ENCODE data around the gene TBL1XR1.
"Not testable (repeated sequence)": the region's sequence is repeated elsewhere in the genome, so short reads cannot be mapped to it uniquely, and the experiment has no call there.

TBL1XR1 gene

GRCh38 chr3:177184602-177185001 lies 12.7 kb downstream of the TBL1XR1 start:
- not testable (repeated sequence) for DNase-seq (ENCODE audit: low read depth in 2 of 3, low spot score in 1 of 3)

GRCh38 chr3:177182352-177182751 lies 14.9 kb downstream of the TBL1XR1 start:
- no peak for DNase-seq (ENCODE audit: low read depth in 2 of 3, low spot score in 1 of 3)

- no peak for DNase-seq (ENCODE audit: low read depth in 2 of 3, low spot score in 1 of 3)
Observed at GRCh38 chr3:177181418-177181817, 15.9 kb downstream of the TBL1XR1 start.

GRCh38 chr3:177180506-177180905 lies 16.8 kb downstream of the TBL1XR1 start:
- no peak for DNase-seq (ENCODE audit: low read depth in 2 of 3, low spot score in 1 of 3)

GRCh38 chr3:177179281-177180067 lies 17.8 kb downstream of the TBL1XR1 start:
- no peak for DNase-seq (ENCODE audit: low read depth in 2 of 3, low spot score in 1 of 3)

GRCh38 chr3:177177749-177178221 lies 19.5 kb downstream of the TBL1XR1 start:
- DNase-seq (ENCODE audit: low read depth in 2 of 3, low spot score in 1 of 3): no peak

- DNase-seq (ENCODE audit: low read depth in 2 of 3, low spot score in 1 of 3): no peak
Observed at GRCh38 chr3:177174607-177175170, 22.6 kb downstream of the TBL1XR1 start.

- DNase-seq (ENCODE audit: low read depth in 2 of 3, low spot score in 1 of 3): no peak
Observed at GRCh38 chr3:177169936-177170722, 27.2 kb downstream of the TBL1XR1 start.

GRCh38 chr3:177168431-177168830 lies 28.9 kb downstream of the TBL1XR1 start:
- no peak for DNase-seq (ENCODE audit: low read depth in 2 of 3, low spot score in 1 of 3)

GRCh38 chr3:177162742-177163141 lies 34.5 kb downstream of the TBL1XR1 start:
- no peak for DNase-seq (ENCODE audit: low read depth in 2 of 3, low spot score in 1 of 3)

- DNase-seq (ENCODE audit: low read depth in 2 of 3, low spot score in 1 of 3): not testable (repeated sequence)
Observed at GRCh38 chr3:177161603-177162002, 35.7 kb downstream of the TBL1XR1 start.

- no peak for DNase-seq (ENCODE audit: low read depth in 2 of 3, low spot score in 1 of 3)
Observed at GRCh38 chr3:177158461-177158860, 38.8 kb downstream of the TBL1XR1 start.

GRCh38 chr3:177157492-177157891 lies 39.8 kb downstream of the TBL1XR1 start:
- DNase-seq (ENCODE audit: low read depth in 2 of 3, low spot score in 1 of 3): no peak

GRCh38 chr3:177154733-177155132 lies 42.5 kb downstream of the TBL1XR1 start:
- DNase-seq (ENCODE audit: low read depth in 2 of 3, low spot score in 1 of 3): no peak

GRCh38 chr3:177150970-177151627 lies 46.2 kb downstream of the TBL1XR1 start:
- DNase-seq (ENCODE audit: low read depth in 2 of 3, low spot score in 1 of 3): peak in 1 of 3 donors; percentile 22

- no peak for DNase-seq (ENCODE audit: low read depth in 2 of 3, low spot score in 1 of 3)
Observed at GRCh38 chr3:177150218-177150916, 46.9 kb downstream of the TBL1XR1 start.

GRCh38 chr3:177149106-177149505 lies 48.2 kb downstream of the TBL1XR1 start:
- no peak for DNase-seq (ENCODE audit: low read depth in 2 of 3, low spot score in 1 of 3)

- no peak for DNase-seq (ENCODE audit: low read depth in 2 of 3, low spot score in 1 of 3)
Observed at GRCh38 chr3:177147790-177148189, 49.5 kb downstream of the TBL1XR1 start.

- no peak for DNase-seq (ENCODE audit: low read depth in 2 of 3, low spot score in 1 of 3)
Observed at GRCh38 chr3:177146646-177147045, 50.6 kb downstream of the TBL1XR1 start.

GRCh38 chr3:177145954-177146353 lies 51.3 kb downstream of the TBL1XR1 start:
- DNase-seq (ENCODE audit: low read depth in 2 of 3, low spot score in 1 of 3): no peak

GRCh38 chr3:177145381-177145780 lies 51.9 kb downstream of the TBL1XR1 start:
- DNase-seq (ENCODE audit: low read depth in 2 of 3, low spot score in 1 of 3): no peak

Data from stimulated activated CD4-positive, alpha-beta T cell treated with anti-CD3 and anti-CD28 coated beads, Interleukin-12 subunit alpha, Interleukin-12 subunit beta, amount 100 ng/mL, for 48 hours (primary cell).